ENCODE results near the gene RHBDD2. TPM values are rescaled to one million over a fixed set of nuclear protein-coding genes. Genes with fewer than 3 reads are reported as not detected.

The RHBDD2 gene
- total and polyA plus RNA-seq, 2 donors (not counting 1 experiment from before 2014, with no cell fraction given) = 31.6 to 44.3 TPM

GRCh38 chr7:75916259-75916658, 37.4 kb downstream of the RHBDD2 start:
- Histone ChIP-seq H3K9me3 (ENCODE audit: control extremely low read depth in 1 of 3, control insufficient read depth in 2 of 3, insufficient read depth in 1 of 3, low read length in 2 of 3) (no peaks in the 10 kb centered on the region), H3K36me3 (replicated peaks in 1 of 2; ENCODE audit: control extremely low read depth in 1 of 2, control insufficient read depth in 1 of 2, extremely low read depth in 1 of 2, insufficient read depth in 2 of 2, low read length in 1 of 2) (no peaks in the 10 kb centered on the region), H3K4me1 (ENCODE audit: control insufficient read depth in 2 of 2, insufficient read depth in 2 of 2, low read length in 2 of 2) (peaks cover 18 to 24% of the 10 kb centered on the region in 2 donors), H3K79me2 (ENCODE audit: control insufficient read depth, insufficient read depth, low read length) (peaks cover 63% of the 10 kb centered on the region), H3K4me2 (replicated peaks; ENCODE audit: low read depth, low read length, poor library complexity, severe bottlenecking) (peak overlapping the region; percentile 96), H4K20me1 (ENCODE audit: control insufficient read depth, insufficient read depth, low read length, poor library complexity, severe bottlenecking) (no peaks in the 10 kb centered on the region), H3K27ac (ENCODE audit: low read length in 2 of 2) (peak overlapping the region in 1 of 2 donors; percentile 95), H2AFZ (ENCODE audit: insufficient read depth, low read depth, low read length, poor library complexity, severe bottlenecking) (peak overlapping the region; percentile 88), H3K27me3 (replicated peaks in 1 of 4; ENCODE audit: control extremely low read depth in 1 of 4, control insufficient read depth in 3 of 4, insufficient read depth in 4 of 4, low read length in 3 of 4) (no peaks in the 10 kb centered on the region), H3K4me3 (ENCODE audit: control extremely low read depth in 1 of 5, extremely low read depth in 1 of 5, insufficient read depth in 1 of 5, low read depth in 2 of 5, low read length in 4 of 5) (peak overlapping the region in 4 of 5 experiments; percentile 72 to 99 (median 84)), H3K9ac (ENCODE audit: low read length) (peak overlapping the region; percentile 95)
- peak overlapping the region; percentile 88 for H3K27ac Mint-ChIP-seq
- intact Hi-C loops (cut with micrococcal nuclease) = loop anchor here (10.0 kb wide), 1 partner anchor 479 kb away; no protein-coding TSS in a partner anchor
- no peaks in the 10 kb centered on the region for H3K9me3 Mint-ChIP-seq (ENCODE audit: insufficient read depth)
- no peak for TF ChIP-seq EZH2 (IDR thresholded peaks at IDR 0.05; ENCODE audit: borderline replicate concordance, insufficient read depth, low read depth, low read length, poor library complexity, severe bottlenecking)
- TF ChIP-seq, protein P1, sequence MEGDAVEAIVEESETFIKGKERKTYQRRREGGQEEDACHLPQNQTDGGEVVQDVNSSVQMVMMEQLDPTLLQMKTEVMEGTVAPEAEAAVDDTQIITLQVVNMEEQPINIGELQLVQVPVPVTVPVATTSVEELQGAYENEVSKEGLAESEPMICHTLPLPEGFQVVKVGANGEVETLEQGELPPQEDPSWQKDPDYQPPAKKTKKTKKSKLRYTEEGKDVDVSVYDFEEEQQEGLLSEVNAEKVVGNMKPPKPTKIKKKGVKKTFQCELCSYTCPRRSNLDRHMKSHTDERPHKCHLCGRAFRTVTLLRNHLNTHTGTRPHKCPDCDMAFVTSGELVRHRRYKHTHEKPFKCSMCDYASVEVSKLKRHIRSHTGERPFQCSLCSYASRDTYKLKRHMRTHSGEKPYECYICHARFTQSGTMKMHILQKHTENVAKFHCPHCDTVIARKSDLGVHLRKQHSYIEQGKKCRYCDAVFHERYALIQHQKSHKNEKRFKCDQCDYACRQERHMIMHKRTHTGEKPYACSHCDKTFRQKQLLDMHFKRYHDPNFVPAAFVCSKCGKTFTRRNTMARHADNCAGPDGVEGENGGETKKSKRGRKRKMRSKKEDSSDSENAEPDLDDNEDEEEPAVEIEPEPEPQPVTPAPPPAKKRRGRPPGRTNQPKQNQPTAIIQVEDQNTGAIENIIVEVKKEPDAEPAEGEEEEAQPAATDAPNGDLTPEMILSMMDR (IDR thresholded peaks at IDR 0.05) = no peak
- peaks cover 34% of the 10 kb centered on the region for H3K4me1 Mint-ChIP-seq
- CTCF ChIA-PET = interaction anchor here (1.2 kb wide), 2 partner anchors 49 to 104 kb away, joined by 3 to 5 read pairs; no protein-coding TSS in a partner anchor
- WGBS (ENCODE audit: insufficient coverage) = 64% methylated on average over 2 of the region's 5 CpGs
- DNase-seq = no peak
- H3K4me3 Mint-ChIP-seq = peak overlapping the region; percentile 94
- POLR2A ChIA-PET = interaction anchor here (1.0 to 1.8 kb wide), 2 partner anchors 38 to 132 kb away, joined by 3 to 10 read pairs; partner anchors contain the start of genes MDH2, RHBDD2 and STYXL1
- no peaks in the 10 kb centered on the region for H3K27me3 Mint-ChIP-seq
- no peak for ATAC-seq (ENCODE audit: low read depth)
